Endothelial cell of umbilical vein (primary cell): ENCODE measurements around the gene ATCAY. TPM values are rescaled to one million over a fixed set of nuclear protein-coding genes. Genes with fewer than 3 reads are reported as not detected.

Source experiments
- BruUV-seq: library from RNA; stranded (reverse); fragments of 400-500 nt; replicated peaks from 2 replicates; lab custom pipeline; 2021; lab: Mats Ljungman, UMichigan
- CTCF ChIA-PET: fragments of 300-600, 350-600 bp; sonication (Branson Sonifier 250); formaldehyde crosslinking; loops from one replicate; lab custom pipeline; 2021; ENCODE audit warnings: antibody characterized with exemption, inconsistent platforms; lab: Charles Lee
- POLR2A ChIA-PET: fragments of 300-600, 350-600 bp; sonication (Branson Sonifier 250); formaldehyde crosslinking; loops from one replicate; lab custom pipeline; 2021; ENCODE audit warnings: antibody characterized with exemption, inconsistent platforms; lab: Charles Lee
- DNase-seq: peaks from one replicate; pipeline ENCODE4 v3.0.0-alpha.2; 2011; ENCODE audit warnings: low read depth, low spot score
- FAIRE-seq: peaks from 2 replicates; lab custom pipeline; 2011; peaks lifted over from hg19 to GRCh38; lab: Jason Lieb, UNC
- H2AFZ ChIP-seq: 2 replicates; pipeline ENCODE4 v1.6.0; 2012; ENCODE audit warnings: low read depth, low read length, control low read depth, inconsistent platforms
- H3K27ac ChIP-seq: 2 replicates; pipeline ENCODE4 v1.5.1; 2011; ENCODE audit warnings: low read depth, mild to moderate bottlenecking, control low read depth, low read length, moderate library complexity; ENCODE audit not compliant: insufficient read depth
- H3K27me3 ChIP-seq, 2 experiments: 2 replicates each; pipeline versions ENCODE4 v1.6.0 to v1.6.1; 2011; ENCODE audit warnings: low read length in 2 of 2, mixed read lengths in 1 of 2; ENCODE audit not compliant: control insufficient read depth in 2 of 2, insufficient read depth in 2 of 2
- H3K36me3 ChIP-seq, 2 experiments: 2 replicates in 1 of 2; 3 replicates in 1 of 2; pipeline ENCODE4 v1.5.1; 2011; ENCODE audit warnings: low read length in 2 of 2, mild to moderate bottlenecking in 1 of 2, moderate library complexity in 1 of 2; ENCODE audit not compliant: control insufficient read depth in 2 of 2, insufficient read depth in 2 of 2; ENCODE audit errors: extremely low read depth in 1 of 2
- H3K4me1 ChIP-seq: 3 replicates; pipeline ENCODE4 v1.5.1; 2011; ENCODE audit warnings: mild to moderate bottlenecking, low read length; ENCODE audit not compliant: control insufficient read depth, insufficient read depth; ENCODE audit errors: extremely low read depth
- H3K4me2 ChIP-seq: 2 replicates; pipeline ENCODE4 v1.6.1; 2011; ENCODE audit warnings: low read length, control low read depth, mixed read lengths; ENCODE audit not compliant: insufficient read depth
- H3K4me3 ChIP-seq, 3 experiments: fragments of 200-600 bp in 1 of 3; sonication (generic), shearing (Covaris generic) in 1 of 3; replicated peaks in 1 of 3; 2 replicates each; pipeline ENCODE4 v1.5.1; 2011 to 2016; ENCODE audit warnings: control low read depth in 3 of 3, low read length in 3 of 3, mild to moderate bottlenecking in 2 of 3, inconsistent platforms in 1 of 3, low read depth in 1 of 3, moderate library complexity in 1 of 3; ENCODE audit not compliant: insufficient read depth in 1 of 3
- H3K79me2 ChIP-seq: 2 replicates; pipeline ENCODE4 v1.6.0; 2012; ENCODE audit warnings: low read length, inconsistent platforms; ENCODE audit not compliant: control insufficient read depth, insufficient read depth
- H3K9ac ChIP-seq: replicated peaks from 2 replicates; pipeline ENCODE3; 2011; ENCODE audit warnings: low read length, control low read depth; ENCODE audit not compliant: insufficient read depth; ENCODE audit errors: extremely low read depth
- H3K9me1 ChIP-seq: replicated peaks from 3 replicates; pipeline ENCODE4 v1.6.0; 2011; ENCODE audit warnings: mild to moderate bottlenecking, low read length; ENCODE audit not compliant: control insufficient read depth, insufficient read depth; ENCODE audit errors: extremely low read depth
- H3K9me3 ChIP-seq: replicated peaks from 2 replicates; pipeline ENCODE4 v1.5.1; 2012; ENCODE audit warnings: low read length, inconsistent platforms; ENCODE audit not compliant: control insufficient read depth, insufficient read depth
- H4K20me1 ChIP-seq: replicated peaks from 2 replicates; pipeline ENCODE3; 2011; ENCODE audit warnings: mild to moderate bottlenecking, low read length; ENCODE audit not compliant: control insufficient read depth, insufficient read depth; ENCODE audit errors: extremely low read depth
- EZH2 ChIP-seq: IDR thresholded peaks from 2 replicates; pipeline ENCODE4 v1.6.1; 2012; ENCODE audit warnings: borderline replicate concordance, low read depth, mild to moderate bottlenecking, moderate library complexity, low read length, inconsistent platforms; ENCODE audit not compliant: severe bottlenecking
- FOS ChIP-seq: IDR thresholded peaks from 2 replicates; pipeline ENCODE4 v1.6.1; 2011; ENCODE audit warnings: mild to moderate bottlenecking, low read length, moderate library complexity, borderline replicate concordance; ENCODE audit not compliant: insufficient read depth
- GATA2 ChIP-seq: IDR thresholded peaks from 2 replicates; pipeline ENCODE4 v1.7.0; 2011; ENCODE audit warnings: low read depth, mild to moderate bottlenecking, moderate library complexity, mixed read lengths, low read length; ENCODE audit not compliant: insufficient read length, insufficient read depth
- JUN ChIP-seq: IDR thresholded peaks from 2 replicates; pipeline ENCODE4 v1.6.1; 2011; ENCODE audit warnings: borderline replicate concordance, low read depth; ENCODE audit not compliant: insufficient read length, insufficient read depth
- MYC ChIP-seq: IDR thresholded peaks from one replicate; pipeline ENCODE4 v1.6.1; 2011; ENCODE audit warnings: mild to moderate bottlenecking, low read depth, low read length
- POLR2A ChIP-seq: IDR thresholded peaks from 2 replicates; pipeline ENCODE4 v1.6.1; 2012; ENCODE audit warnings: low read depth, mild to moderate bottlenecking, control low read depth, low read length
- POLR2AphosphoS5 ChIP-seq: IDR thresholded peaks from 2 replicates; pipeline ENCODE4 v1.6.1; 2012; ENCODE audit warnings: low read depth, mild to moderate bottlenecking, control low read depth, low read length, moderate library complexity; ENCODE audit not compliant: insufficient read depth
- dilution Hi-C: fragments of 300-500 bp; cut with MboI; formaldehyde crosslinking; loops from one replicate; pipeline ENCODE4 v1.15.0; 2019; ENCODE audit warnings: low sequenced_read_pairs; ENCODE audit not compliant: extremely low pct_ligation_motif_present
- intact Hi-C: fragments of 100-400 bp; cut with micrococcal nuclease; formaldehyde crosslinking; loops from one replicate; pipeline ENCODE4 v1.10.0; 2022
- polyA plus RNA-seq, 4 experiments: library from polyadenylated mRNA; depleted of rRNA in 3 of 4; stranded (reverse) in 3 of 4; unstranded in 1 of 4; fragments of >200 nt; gene quantifications; 2 replicates each; pipeline versions ENCODE4 v1.2.1 to v1.2.3, GENCODE V29; 2011 to 2012; ENCODE audit warnings: missing spikeins in 1 of 4
- total RNA-seq: library from RNA; stranded (reverse); gene quantifications from 2 replicates; pipeline ENCODE4 v1.2.3, GENCODE V29; 2021
- TF ChIP-seq, protein P1 (sequence below): IDR thresholded peaks from 2 replicates; pipeline ENCODE4 v1.6.1; 2011; ENCODE audit not compliant: insufficient read depth, insufficient read length
- TF ChIP-seq, protein P2 (sequence below), 2 donors: IDR thresholded peaks; 1 replicate in 1 of 2; 2 replicates in 1 of 2; pipeline ENCODE4 v1.5.1; 2011; ENCODE audit warnings: low read length in 2 of 2, mild to moderate bottlenecking in 2 of 2, moderate library complexity in 2 of 2, control low read depth in 1 of 2, inconsistent platforms in 1 of 2, low read depth in 1 of 2; ENCODE audit not compliant: insufficient read depth in 1 of 2; ENCODE audit errors: extremely low read depth in 1 of 2

ATCAY gene
- total and polyA plus RNA-seq, 2 donors (not counting 3 experiments of a cell fraction or from before 2014, with no cell fraction given) = 0.03 TPM; not detected in 1

DNA sequence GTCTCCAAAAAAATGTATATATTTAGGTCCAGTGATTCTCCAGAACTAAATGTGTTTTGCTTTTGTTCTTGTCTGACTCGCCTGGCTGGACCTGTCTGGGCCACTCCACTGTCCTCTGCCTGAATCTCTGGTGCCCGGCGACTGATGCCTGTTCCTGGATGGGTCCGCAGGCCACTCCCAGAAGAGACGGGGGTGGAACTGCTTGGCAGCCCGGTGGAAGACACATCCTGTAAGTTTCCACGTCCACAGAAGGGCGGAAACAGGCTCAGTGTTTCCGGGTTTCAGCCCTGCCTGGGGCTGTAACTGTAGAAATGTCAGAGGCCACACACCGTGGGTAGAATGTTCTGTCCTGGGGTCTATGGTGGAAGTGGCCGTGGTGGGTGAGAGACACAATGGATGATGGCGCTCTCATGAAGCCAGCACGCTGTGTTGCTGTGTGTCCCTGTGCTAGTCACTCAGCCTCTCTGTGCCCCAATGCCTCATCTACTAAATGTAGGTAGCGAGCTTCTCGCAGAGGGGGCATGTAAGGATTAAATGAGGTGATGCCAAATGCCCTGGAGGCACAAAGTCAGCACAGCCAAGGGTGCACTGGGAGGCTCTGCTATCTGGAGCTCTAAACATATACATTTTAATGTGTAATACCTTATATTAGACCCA lies 22.0 kb downstream of the ATCAY start:
- Histone ChIP-seq H3K27ac (no peak overlapping the region), H3K9ac (no peak overlapping the region), H3K9me3 (no peaks in the 10 kb centered on the region), H3K4me2 (no peak overlapping the region), H2AFZ (no peak overlapping the region), H4K20me1 (no peaks in the 10 kb centered on the region), H3K9me1 (no peaks in the 10 kb centered on the region), H3K79me2 (no peaks in the 10 kb centered on the region), H3K4me1 (no peaks in the 10 kb centered on the region), H3K4me3 (no peak overlapping the region), H3K27me3 (peaks cover 0 to 1% of the 10 kb centered on the region in 2 experiments), H3K36me3 (no peaks in the 10 kb centered on the region)
- FAIRE-seq = no peak
- TF ChIP-seq FOS (no peak), EZH2 (no peak), POLR2A (no peak), JUN (no peak), MYC (no peak), POLR2AphosphoS5 (no peak), GATA2 (no peak)
- TF ChIP-seq, protein P1, sequence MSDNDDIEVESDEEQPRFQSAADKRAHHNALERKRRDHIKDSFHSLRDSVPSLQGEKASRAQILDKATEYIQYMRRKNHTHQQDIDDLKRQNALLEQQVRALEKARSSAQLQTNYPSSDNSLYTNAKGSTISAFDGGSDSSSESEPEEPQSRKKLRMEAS = no peak
- TF ChIP-seq, protein P2, sequence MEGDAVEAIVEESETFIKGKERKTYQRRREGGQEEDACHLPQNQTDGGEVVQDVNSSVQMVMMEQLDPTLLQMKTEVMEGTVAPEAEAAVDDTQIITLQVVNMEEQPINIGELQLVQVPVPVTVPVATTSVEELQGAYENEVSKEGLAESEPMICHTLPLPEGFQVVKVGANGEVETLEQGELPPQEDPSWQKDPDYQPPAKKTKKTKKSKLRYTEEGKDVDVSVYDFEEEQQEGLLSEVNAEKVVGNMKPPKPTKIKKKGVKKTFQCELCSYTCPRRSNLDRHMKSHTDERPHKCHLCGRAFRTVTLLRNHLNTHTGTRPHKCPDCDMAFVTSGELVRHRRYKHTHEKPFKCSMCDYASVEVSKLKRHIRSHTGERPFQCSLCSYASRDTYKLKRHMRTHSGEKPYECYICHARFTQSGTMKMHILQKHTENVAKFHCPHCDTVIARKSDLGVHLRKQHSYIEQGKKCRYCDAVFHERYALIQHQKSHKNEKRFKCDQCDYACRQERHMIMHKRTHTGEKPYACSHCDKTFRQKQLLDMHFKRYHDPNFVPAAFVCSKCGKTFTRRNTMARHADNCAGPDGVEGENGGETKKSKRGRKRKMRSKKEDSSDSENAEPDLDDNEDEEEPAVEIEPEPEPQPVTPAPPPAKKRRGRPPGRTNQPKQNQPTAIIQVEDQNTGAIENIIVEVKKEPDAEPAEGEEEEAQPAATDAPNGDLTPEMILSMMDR (IDR thresholded peaks at IDR 0.05; ENCODE audit: extremely low read depth in 1 of 2, insufficient read depth in 1 of 2, low read depth in 1 of 2, low read length in 2 of 2) = no peak
- no peak for DNase-seq
- ChIA-PET POLR2A (no interaction called here), CTCF (no interaction called here)
- BruUV-seq = no TSS peak
- intact Hi-C loops = no loop called here
- dilution Hi-C loops = no loop called here
